Neuronal stem cell (in vitro differentiated cells): ENCODE results near the gene ZNF18.

ENCODE experiments used
- DNase-seq: peaks from one replicate; pipeline ENCODE4 v3.0.0-alpha.2; 2013; ENCODE audit warnings: low spot score
- H2AFZ ChIP-seq: one replicate; pipeline ENCODE4 v1.6.1; 2013; ENCODE audit warnings: mild to moderate bottlenecking, low read length, inconsistent platforms
- H2AK5ac ChIP-seq: 2 replicates; pipeline ENCODE4 v1.6.1; 2013; ENCODE audit warnings: low read depth, mild to moderate bottlenecking, inconsistent platforms, low read length, moderate library complexity, mixed read lengths
- H2BK120ac ChIP-seq: 2 replicates; pipeline ENCODE4 v1.6.1; 2013; ENCODE audit warnings: low read depth, mild to moderate bottlenecking, inconsistent platforms, low read length, moderate library complexity, mixed read lengths
- H2BK12ac ChIP-seq: one replicate; pipeline ENCODE4 v1.6.1; 2013; ENCODE audit warnings: low read length, inconsistent platforms
- H2BK15ac ChIP-seq: 2 replicates; pipeline ENCODE4 v1.6.1; 2013; ENCODE audit warnings: mild to moderate bottlenecking, low read length, inconsistent platforms, mixed read lengths
- H2BK5ac ChIP-seq: one replicate; pipeline ENCODE4 v1.6.1; 2013; ENCODE audit warnings: inconsistent platforms, mild to moderate bottlenecking, low read length, moderate library complexity
- H3K14ac ChIP-seq: one replicate; pipeline ENCODE4 v1.6.1; 2013; ENCODE audit warnings: low read length, inconsistent platforms
- H3K18ac ChIP-seq: 2 replicates; pipeline ENCODE4 v1.6.1; 2013; ENCODE audit warnings: low read length, inconsistent platforms
- H3K23ac ChIP-seq: 2 replicates; pipeline ENCODE4 v1.6.1; 2013; ENCODE audit warnings: low read depth, mild to moderate bottlenecking, mixed read lengths, low read length, inconsistent platforms; ENCODE audit not compliant: poor library complexity
- H3K27ac ChIP-seq: replicated peaks from 3 replicates; pipeline ENCODE4 v1.5.1; 2013; ENCODE audit warnings: low read length, inconsistent platforms
- H3K27me3 ChIP-seq, 3 experiments: 2 replicates each; pipeline ENCODE4 v1.6.1; 2013; ENCODE audit warnings: low read length in 3 of 3, mild to moderate bottlenecking in 2 of 3, inconsistent platforms in 1 of 3, low read depth in 1 of 3, mixed read lengths in 1 of 3, moderate library complexity in 1 of 3; ENCODE audit not compliant: control insufficient read depth in 3 of 3, insufficient read depth in 3 of 3
- H3K36me3 ChIP-seq, 2 donors: replicated peaks in 1 of 2; 2 replicates each; pipeline ENCODE4 v1.6.1; 2013; ENCODE audit warnings: low read length in 2 of 2; ENCODE audit not compliant: control insufficient read depth in 2 of 2, insufficient read depth in 2 of 2
- H3K4ac ChIP-seq: 2 replicates; pipeline ENCODE4 v1.6.1; 2013; ENCODE audit warnings: inconsistent platforms, mild to moderate bottlenecking, low read length, moderate library complexity
- H3K4me1 ChIP-seq, 2 donors: 1 replicate in 1 of 2; 2 replicates in 1 of 2; pipeline ENCODE4 v1.6.1; 2013; ENCODE audit warnings: low read length in 2 of 2, low read depth in 1 of 2; ENCODE audit not compliant: control insufficient read depth in 2 of 2, insufficient read depth in 1 of 2
- H3K4me2 ChIP-seq: one replicate; pipeline ENCODE4 v1.6.1; 2013; ENCODE audit warnings: mild to moderate bottlenecking, low read length, inconsistent platforms; ENCODE audit not compliant: insufficient read depth, poor library complexity, severe bottlenecking
- H3K4me3 ChIP-seq, 2 donors: 2 replicates each; pipeline ENCODE4 v1.5.1; 2013; ENCODE audit warnings: low read length in 2 of 2, mild to moderate bottlenecking in 2 of 2, inconsistent platforms in 1 of 2, moderate library complexity in 1 of 2
- H3K79me1 ChIP-seq: one replicate; pipeline ENCODE4 v1.6.1; 2013; ENCODE audit warnings: low read depth, mild to moderate bottlenecking, inconsistent platforms, low read length, moderate library complexity
- H3K9ac ChIP-seq: one replicate; pipeline ENCODE4 v1.6.1; 2013; ENCODE audit warnings: mild to moderate bottlenecking, low read depth, low read length, inconsistent platforms; ENCODE audit not compliant: poor library complexity
- H3K9me3 ChIP-seq, 2 donors: replicated peaks in 1 of 2; 2 replicates each; pipeline versions ENCODE3 to v1.6.1; 2013; ENCODE audit warnings: low read length in 2 of 2, mild to moderate bottlenecking in 2 of 2, inconsistent platforms in 1 of 2, low read depth in 1 of 2, mixed read lengths in 1 of 2, moderate library complexity in 1 of 2; ENCODE audit not compliant: control insufficient read depth in 2 of 2, insufficient read depth in 1 of 2
- H4K8ac ChIP-seq: one replicate; pipeline ENCODE4 v1.6.1; 2013; ENCODE audit warnings: low read depth, mild to moderate bottlenecking, inconsistent platforms, low read length, moderate library complexity
- H4K91ac ChIP-seq: one replicate; pipeline ENCODE4 v1.6.1; 2013; ENCODE audit warnings: low read length, low read depth, mild to moderate bottlenecking, inconsistent platforms; ENCODE audit not compliant: poor library complexity
- WGBS, 2 donors: extraction: QIAGEN DNeasy Blood & Tissue Kit; methylation state at CpG; one replicate each; pipeline ENCODE4 v1.1.7; 2013; ENCODE audit warnings: missing lambda C conversion rate in 2 of 2, mixed read lengths in 1 of 2; ENCODE audit not compliant: insufficient read length in 2 of 2, insufficient replicate concordance in 1 of 2; ENCODE audit errors: extremely low coverage in 2 of 2; 5-methylcytosine and 5-hydroxymethylcytosine counted together

ZNF18 gene

DNA sequence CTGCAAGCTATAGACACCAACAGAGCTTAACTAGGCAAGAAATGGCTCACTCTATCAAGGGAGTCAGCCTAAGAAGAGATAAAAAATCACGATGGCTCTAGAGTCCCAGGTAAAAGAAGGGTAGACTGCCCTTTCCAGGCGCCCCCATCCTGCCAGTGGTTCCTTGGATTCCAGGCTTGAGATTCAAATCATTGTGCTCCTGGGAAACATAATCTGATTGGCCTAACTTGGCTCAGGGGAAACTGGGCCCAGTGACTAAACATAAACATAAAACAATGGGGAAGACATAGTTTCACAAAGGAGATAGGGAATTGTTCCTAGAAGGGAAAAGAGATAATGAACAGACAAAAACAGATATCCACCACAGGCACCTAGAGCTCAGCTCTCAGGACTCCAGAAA, 56.4 kb downstream of the ZNF18 start:
- H2BK15ac ChIP-seq: no peak overlapping the region
- H3K4me1 ChIP-seq: peaks cover 0 to 2% of the 10 kb centered on the region in 2 donors
- no peak overlapping the region for H4K91ac ChIP-seq
- H3K9me3 ChIP-seq: no peaks in the 10 kb centered on the region
- no peak overlapping the region for H3K18ac ChIP-seq
- no peak overlapping the region for H2AFZ ChIP-seq
- no peak overlapping the region for H3K4ac ChIP-seq
- no peak overlapping the region for H2AK5ac ChIP-seq
- H3K79me1 ChIP-seq: no peaks in the 10 kb centered on the region
- no peak overlapping the region for H4K8ac ChIP-seq
- H3K9ac ChIP-seq: no peak overlapping the region
- H3K14ac ChIP-seq: no peak overlapping the region
- H3K23ac ChIP-seq: no peak overlapping the region
- no peak overlapping the region for H3K4me2 ChIP-seq
- no peak overlapping the region for H3K27ac ChIP-seq
- H2BK5ac ChIP-seq: no peak overlapping the region
- no peak overlapping the region for H3K4me3 ChIP-seq
- H3K36me3 ChIP-seq: no peaks in the 10 kb centered on the region
- no peak for DNase-seq
- H2BK12ac ChIP-seq: no peak overlapping the region
- no peaks in the 10 kb centered on the region for H3K27me3 ChIP-seq
- WGBS, 2 donors: no CpG with 5 or more reads among the region's 2 CpGs
- no peak overlapping the region for H2BK120ac ChIP-seq

DNA sequence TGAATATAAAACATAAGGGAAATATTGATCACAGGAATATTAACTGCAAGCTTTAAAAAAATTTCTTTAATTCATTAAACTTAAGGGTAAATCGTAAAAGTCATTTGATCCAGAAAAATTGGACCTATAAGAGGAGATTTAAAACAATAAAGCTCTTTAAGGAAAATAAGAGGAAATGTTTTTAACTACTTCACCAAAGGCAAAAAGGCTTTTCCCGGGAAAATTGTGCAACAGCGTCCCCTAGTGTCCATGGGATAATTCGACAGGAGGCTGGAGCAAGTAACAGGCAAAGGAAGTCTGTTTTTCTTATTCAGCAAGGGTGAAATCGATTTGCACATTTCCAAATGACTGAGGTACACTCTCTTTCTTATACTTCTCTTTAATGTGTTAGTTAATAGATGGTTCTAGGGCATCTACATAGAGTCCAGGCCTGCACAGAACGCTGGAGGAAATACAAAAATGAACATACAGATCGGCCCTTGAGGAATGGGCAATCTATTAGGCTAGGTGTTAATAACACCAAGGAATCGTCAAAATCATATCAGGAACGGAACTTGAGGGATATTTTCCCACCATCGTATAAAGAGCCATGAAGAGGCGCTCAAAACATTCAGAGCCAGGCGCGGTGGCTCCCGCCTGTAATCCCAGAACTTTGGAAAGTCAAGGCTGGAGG, 61.4 kb downstream of the ZNF18 start:
- H2AFZ ChIP-seq: no peak overlapping the region
- H3K23ac ChIP-seq: no peak overlapping the region
- H3K4me3 ChIP-seq: no peak overlapping the region
- H2AK5ac ChIP-seq: no peak overlapping the region
- H3K27me3 ChIP-seq: no peaks in the 10 kb centered on the region
- no peaks in the 10 kb centered on the region for H3K9me3 ChIP-seq
- no peak overlapping the region for H2BK15ac ChIP-seq
- no peak overlapping the region for H4K91ac ChIP-seq
- no peak overlapping the region for H2BK120ac ChIP-seq
- no peak overlapping the region for H3K18ac ChIP-seq
- WGBS, 2 donors: no CpG with 5 or more reads among the region's 14 CpGs
- H3K4ac ChIP-seq: no peak overlapping the region
- H3K9ac ChIP-seq: no peak overlapping the region
- no peaks in the 10 kb centered on the region for H3K4me1 ChIP-seq
- no peak overlapping the region for H4K8ac ChIP-seq
- no peak overlapping the region for H3K14ac ChIP-seq
- peak; percentile 78 for DNase-seq
- no peak overlapping the region for H2BK5ac ChIP-seq
- no peak overlapping the region for H3K4me2 ChIP-seq
- no peak overlapping the region for H3K27ac ChIP-seq
- H3K36me3 ChIP-seq: no peaks in the 10 kb centered on the region
- no peaks in the 10 kb centered on the region for H3K79me1 ChIP-seq
- H2BK12ac ChIP-seq: no peak overlapping the region

DNA sequence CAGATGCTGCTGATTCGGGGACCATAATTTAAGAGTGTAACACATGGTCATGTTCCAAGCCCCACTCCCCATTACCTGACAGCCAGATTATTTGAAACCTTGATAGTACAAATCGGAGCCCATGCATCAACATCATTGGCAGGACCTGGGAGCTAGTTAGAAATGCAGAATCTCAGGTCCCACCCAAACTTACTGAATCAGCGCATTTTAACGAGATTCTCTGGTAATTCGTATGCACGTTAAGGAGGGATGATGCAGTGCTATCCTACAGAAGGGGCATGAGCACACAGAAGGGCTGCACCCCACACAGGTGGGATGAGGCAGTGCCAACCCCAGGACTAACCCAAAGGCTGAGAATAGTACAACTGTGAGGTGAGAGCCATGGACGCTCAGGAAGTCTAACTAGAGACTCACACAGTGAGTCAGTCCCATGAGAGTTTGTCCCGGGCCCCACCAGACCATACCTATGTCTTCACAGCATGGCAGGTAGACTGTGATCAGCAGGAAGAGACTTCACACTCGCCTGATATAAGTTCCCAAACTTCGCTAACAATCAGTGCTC, 64.9 kb downstream of the ZNF18 start:
- H4K8ac ChIP-seq: no peak overlapping the region
- no peak overlapping the region for H2AFZ ChIP-seq
- WGBS, 2 donors: no CpG with 5 or more reads among the region's 10 CpGs
- H3K4me3 ChIP-seq: no peak overlapping the region
- H3K9me3 ChIP-seq: no peaks in the 10 kb centered on the region
- no peak overlapping the region for H2BK120ac ChIP-seq
- H3K36me3 ChIP-seq: no peaks in the 10 kb centered on the region
- no peak overlapping the region for H3K18ac ChIP-seq
- H2BK5ac ChIP-seq: no peak overlapping the region
- DNase-seq: no peak
- no peak overlapping the region for H3K4ac ChIP-seq
- H3K79me1 ChIP-seq: no peaks in the 10 kb centered on the region
- H2BK15ac ChIP-seq: no peak overlapping the region
- no peak overlapping the region for H3K4me2 ChIP-seq
- no peaks in the 10 kb centered on the region for H3K4me1 ChIP-seq
- H3K14ac ChIP-seq: no peak overlapping the region
- H4K91ac ChIP-seq: no peak overlapping the region
- no peak overlapping the region for H2BK12ac ChIP-seq
- no peaks in the 10 kb centered on the region for H3K27me3 ChIP-seq
- no peak overlapping the region for H3K23ac ChIP-seq
- no peak overlapping the region for H2AK5ac ChIP-seq
- H3K9ac ChIP-seq: peak overlapping the region; percentile 24
- H3K27ac ChIP-seq: no peak overlapping the region

DNA sequence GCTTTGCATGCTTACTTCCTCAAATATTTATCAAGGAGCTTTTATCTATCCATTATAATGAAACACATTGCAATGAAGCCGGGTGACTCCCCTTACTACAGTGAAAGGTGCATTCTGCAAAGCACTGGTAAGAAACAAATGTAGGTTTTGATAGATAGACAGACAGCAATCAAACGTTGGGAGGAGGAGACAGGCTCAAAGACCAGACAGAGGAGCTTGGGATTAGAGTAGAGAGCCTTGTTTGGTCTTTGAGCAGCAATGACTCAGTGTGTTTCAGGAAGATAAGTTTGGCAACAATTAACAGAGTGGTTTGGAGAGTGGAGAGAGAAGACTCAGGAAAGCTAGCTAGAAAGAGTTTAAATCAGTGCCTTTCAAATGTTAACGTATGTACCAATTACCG, 68.8 kb downstream of the ZNF18 start:
- no peak overlapping the region for H3K9ac ChIP-seq
- no peaks in the 10 kb centered on the region for H3K27me3 ChIP-seq
- H4K91ac ChIP-seq: no peak overlapping the region
- H2AFZ ChIP-seq: no peak overlapping the region
- H4K8ac ChIP-seq: no peak overlapping the region
- H2BK12ac ChIP-seq: no peak overlapping the region
- no peak overlapping the region for H3K4me3 ChIP-seq
- H3K79me1 ChIP-seq: no peaks in the 10 kb centered on the region
- H3K18ac ChIP-seq: no peak overlapping the region
- WGBS, 2 donors: no CpG with 5 or more reads among the region's 4 CpGs
- H2BK5ac ChIP-seq: no peak overlapping the region
- H3K4me1 ChIP-seq: peaks cover 3 to 8% of the 10 kb centered on the region in 2 donors
- no peak overlapping the region for H2BK15ac ChIP-seq
- no peak overlapping the region for H3K23ac ChIP-seq
- H2BK120ac ChIP-seq: no peak overlapping the region
- H3K4ac ChIP-seq: no peak overlapping the region
- no peak for DNase-seq
- H3K27ac ChIP-seq: no peak overlapping the region
- H3K9me3 ChIP-seq: no peaks in the 10 kb centered on the region
- H3K4me2 ChIP-seq: no peak overlapping the region
- H3K36me3 ChIP-seq: no peaks in the 10 kb centered on the region
- H2AK5ac ChIP-seq: no peak overlapping the region
- H3K14ac ChIP-seq: no peak overlapping the region
